ENCODE measurements around the gene SSBP2. TPM values are rescaled to one million over a fixed set of nuclear protein-coding genes. Genes with fewer than 3 reads are reported as not detected.

SSBP2 gene
- total RNA-seq, 4 donors from 2014 or later: 54.1 to 136 (median 69.8) TPM

GRCh38 chr5:81428861-81429260 lies 322.0 kb downstream of the SSBP2 start:
- Histone ChIP-seq H3K27me3 (no peaks in the 10 kb centered on the region), H3K4me3 (no peak overlapping the region), H3K4me1 (peaks cover 10% of the 10 kb centered on the region), H3K27ac (no peak overlapping the region), H3K36me3 (peaks cover 4% of the 10 kb centered on the region), H3K9me3 (no peaks in the 10 kb centered on the region)
- no peak for DNase-seq (ENCODE audit: low spot score in 2 of 2)
- TF ChIP-seq POLR2AphosphoS5 (IDR thresholded peaks at IDR 0.05): no peak
- TF ChIP-seq POLR2A (IDR thresholded peaks at IDR 0.05): no peak
- TF ChIP-seq EP300 (IDR thresholded peaks at IDR 0.05): no peak
- no peak for TF ChIP-seq CTCF (IDR thresholded peaks at IDR 0.05)

GRCh38 chr5:81428446-81428845 lies 322.5 kb downstream of the SSBP2 start:
- peaks cover 10% of the 10 kb centered on the region for H3K4me1 ChIP-seq
- H3K4me3 ChIP-seq: no peak overlapping the region
- H3K27me3 ChIP-seq: no peaks in the 10 kb centered on the region
- H3K27ac ChIP-seq: no peak overlapping the region
- DNase-seq (ENCODE audit: low spot score in 2 of 2): no peak
- WGBS: 93% methylated on average over 3 of the region's 3 CpGs
- no peaks in the 10 kb centered on the region for H3K9me3 ChIP-seq
- TF ChIP-seq CTCF (IDR thresholded peaks at IDR 0.05) (no peak), POLR2A (IDR thresholded peaks at IDR 0.05) (no peak)
- peaks cover 4% of the 10 kb centered on the region for H3K36me3 ChIP-seq

GRCh38 chr5:81427566-81427965 lies 323.3 kb downstream of the SSBP2 start:
- DNase-seq (ENCODE audit: low spot score in 2 of 2): no peak
- TF ChIP-seq POLR2AphosphoS5 (IDR thresholded peaks at IDR 0.05): no peak
- no peak for TF ChIP-seq POLR2A (IDR thresholded peaks at IDR 0.05)
- TF ChIP-seq CTCF (IDR thresholded peaks at IDR 0.05): no peak
- no peak for TF ChIP-seq EP300 (IDR thresholded peaks at IDR 0.05)
- peaks cover 10% of the 10 kb centered on the region for H3K4me1 ChIP-seq
- H3K27me3 ChIP-seq: no peaks in the 10 kb centered on the region
- H3K27ac ChIP-seq: no peak overlapping the region
- WGBS: 96% methylated on average over 1 of the region's 1 CpG
- no peaks in the 10 kb centered on the region for H3K9me3 ChIP-seq
- H3K36me3 ChIP-seq: peaks cover 3% of the 10 kb centered on the region
- H3K4me3 ChIP-seq: no peak overlapping the region

GRCh38 chr5:81426359-81427030 lies 324.4 kb downstream of the SSBP2 start:
- H3K4me3 ChIP-seq: no peak overlapping the region
- no peak for DNase-seq (ENCODE audit: low spot score in 2 of 2)
- no peak for TF ChIP-seq POLR2A (IDR thresholded peaks at IDR 0.05)
- TF ChIP-seq CTCF (IDR thresholded peaks at IDR 0.05): no peak
- TF ChIP-seq POLR2AphosphoS5 (IDR thresholded peaks at IDR 0.05): no peak
- no peak for TF ChIP-seq EP300 (IDR thresholded peaks at IDR 0.05)
- no peak overlapping the region for H3K27ac ChIP-seq
- H3K4me1 ChIP-seq: peaks cover 10% of the 10 kb centered on the region
- H3K27me3 ChIP-seq: no peaks in the 10 kb centered on the region
- H3K36me3 ChIP-seq: no peaks in the 10 kb centered on the region
- 49% methylated on average over 3 of the region's 3 CpGs for WGBS
- no peaks in the 10 kb centered on the region for H3K9me3 ChIP-seq

GRCh38 chr5:81425569-81425968 lies 325.3 kb downstream of the SSBP2 start:
- Histone ChIP-seq H3K27me3 (no peaks in the 10 kb centered on the region), H3K27ac (no peak overlapping the region), H3K36me3 (peaks cover 4% of the 10 kb centered on the region), H3K4me1 (peaks cover 10% of the 10 kb centered on the region), H3K4me3 (no peak overlapping the region), H3K9me3 (no peaks in the 10 kb centered on the region)
- no peak for DNase-seq (ENCODE audit: low spot score in 2 of 2)
- TF ChIP-seq CTCF (IDR thresholded peaks at IDR 0.05) (peak; percentile 33 to 49), EP300 (IDR thresholded peaks at IDR 0.05) (no peak)
- 3% methylated on average over 2 of the region's 2 CpGs for WGBS

Data from suprapubic skin (tissue), 4 donors.